Right atrium auricular region (tissue), 2 donors: ENCODE measurements around the gene ADAMTS19. TPM values are rescaled to one million over a fixed set of nuclear protein-coding genes. Genes with fewer than 3 reads are reported as not detected.

Experiments
- DNase-seq: peaks from one replicate; pipeline ENCODE4 v3.0.0-alpha.2; 2019; ENCODE audit warnings: low spot score
- H3K27ac ChIP-seq, 2 donors: fragments of 200-600 bp; sonication (generic); 1 replicate in 1 of 2; 2 replicates in 1 of 2; pipeline ENCODE4 v1.5.1; 2016 to 2019
- H3K27me3 ChIP-seq, 2 donors: fragments of 200-600 bp; sonication (generic); one replicate each; pipeline versions ENCODE4 v1.5.1 to v1.6.0; 2017 to 2019
- H3K36me3 ChIP-seq: fragments of 200-600 bp; sonication (generic); one replicate; pipeline ENCODE4 v1.5.1; 2016
- H3K4me1 ChIP-seq, 2 donors: fragments of 200-600 bp; sonication (generic); one replicate each; pipeline versions ENCODE4 v1.5.1 to v1.6.0; 2017 to 2019
- H3K4me3 ChIP-seq, 2 donors: fragments of 200-600 bp; sonication (generic); 1 replicate in 1 of 2; 2 replicates in 1 of 2; pipeline ENCODE4 v1.5.1; 2017 to 2019; ENCODE audit warnings: mild to moderate bottlenecking in 1 of 2, moderate library complexity in 1 of 2
- H3K9me3 ChIP-seq, 2 donors: fragments of 200-600 bp; sonication (generic); one replicate each; pipeline ENCODE4 v1.5.1; 2019
- CTCF ChIP-seq, 2 donors: fragments of 200-600 bp; sonication (generic); IDR thresholded peaks; one replicate each; pipeline ENCODE4 v1.5.1; 2019; ENCODE audit warnings: antibody characterized with exemption in 2 of 2
- total RNA-seq, 2 donors: library from RNA; depleted of rRNA; stranded (reverse); fragments of >200 nt; gene quantifications; one replicate each; pipeline ENCODE4 v1.1.0, GENCODE V29; 2016

ADAMTS19 gene
- total RNA-seq, 2 donors from 2014 or later: 0.44 to 0.59 TPM

GRCh38 chr5:129593525-129593924, 133.4 kb downstream of the ADAMTS19 start:
- Histone ChIP-seq H3K36me3 (no peaks in the 10 kb centered on the region), H3K4me3 (no peak overlapping the region), H3K4me1 (no peaks in the 10 kb centered on the region), H3K9me3 (no peaks in the 10 kb centered on the region), H3K27ac (no peak overlapping the region), H3K27me3 (no peaks in the 10 kb centered on the region)
- DNase-seq: no peak
- TF ChIP-seq CTCF (IDR thresholded peaks at IDR 0.05): no peak

GRCh38 chr5:129601576-129601975, 141.5 kb downstream of the ADAMTS19 start:
- Histone ChIP-seq H3K36me3 (no peaks in the 10 kb centered on the region), H3K27me3 (no peaks in the 10 kb centered on the region), H3K9me3 (no peaks in the 10 kb centered on the region), H3K27ac (no peak overlapping the region), H3K4me3 (no peak overlapping the region), H3K4me1 (no peaks in the 10 kb centered on the region)
- TF ChIP-seq CTCF (IDR thresholded peaks at IDR 0.05): no peak
- no peak for DNase-seq

- no peak for TF ChIP-seq CTCF (IDR thresholded peaks at IDR 0.05)
- Histone ChIP-seq H3K36me3 (no peaks in the 10 kb centered on the region), H3K4me1 (no peaks in the 10 kb centered on the region), H3K4me3 (no peak overlapping the region), H3K27ac (no peak overlapping the region), H3K9me3 (no peaks in the 10 kb centered on the region), H3K27me3 (no peaks in the 10 kb centered on the region)
- no peak for DNase-seq
Measured at GRCh38 chr5:129608350-129608749, 148.3 kb downstream of the ADAMTS19 start.

- Histone ChIP-seq H3K36me3 (no peaks in the 10 kb centered on the region), H3K4me3 (no peak overlapping the region), H3K9me3 (no peaks in the 10 kb centered on the region), H3K27ac (no peak overlapping the region), H3K27me3 (no peaks in the 10 kb centered on the region), H3K4me1 (no peaks in the 10 kb centered on the region)
- no peak for TF ChIP-seq CTCF (IDR thresholded peaks at IDR 0.05)
- DNase-seq: no peak
Measured at GRCh38 chr5:129609710-129610109, 149.6 kb downstream of the ADAMTS19 start.

GRCh38 chr5:129616517-129616916, 156.4 kb downstream of the ADAMTS19 start:
- Histone ChIP-seq H3K27ac (peak overlapping the region in 1 of 2 donors; percentile 18), H3K27me3 (no peaks in the 10 kb centered on the region), H3K36me3 (no peaks in the 10 kb centered on the region), H3K4me1 (no peaks in the 10 kb centered on the region), H3K4me3 (no peak overlapping the region), H3K9me3 (no peaks in the 10 kb centered on the region)
- TF ChIP-seq CTCF (IDR thresholded peaks at IDR 0.05): no peak
- no peak for DNase-seq

GRCh38 chr5:129617206-129617605, 157.1 kb downstream of the ADAMTS19 start:
- no peak for DNase-seq
- no peak overlapping the region for H3K4me3 ChIP-seq
- H3K27ac ChIP-seq: peak overlapping the region in 1 of 2 donors; percentile 18
- no peaks in the 10 kb centered on the region for H3K36me3 ChIP-seq
- H3K4me1 ChIP-seq: no peaks in the 10 kb centered on the region
- no peaks in the 10 kb centered on the region for H3K9me3 ChIP-seq
- TF ChIP-seq CTCF (IDR thresholded peaks at IDR 0.05): no peak
- no peaks in the 10 kb centered on the region for H3K27me3 ChIP-seq
